Measurements from ENCODE around the gene DHX38.

The DHX38 gene

GRCh38 chr16:72109966-72110530, 16.4 kb downstream of the DHX38 start:
- 97% methylated on average over 10 of the region's 12 CpGs for WGBS (ENCODE audit: insufficient coverage)
- H3K9me3 ChIP-seq (ENCODE audit: control extremely low read depth in 1 of 5, control insufficient read depth in 4 of 5, insufficient read depth in 2 of 5, low read depth in 1 of 5, low read length in 4 of 5), result no peaks in the 10 kb centered on the region
- DNase-seq, result no peak
- POLR2A ChIA-PET, result no interaction called here
- CTCF ChIA-PET, result no interaction called here
- H3K36me3 ChIP-seq (ENCODE audit: control insufficient read depth in 4 of 4, insufficient read depth in 4 of 4, low read length in 3 of 4), result peaks cover 32 to 88% (median 73%) of the 10 kb centered on the region in 4 experiments
- H3K27ac ChIP-seq (ENCODE audit: insufficient read depth in 1 of 2, low read depth in 1 of 2, low read length in 2 of 2, poor library complexity in 1 of 2, severe bottlenecking in 2 of 2), result no peak overlapping the region
- no peak overlapping the region for H3K4me3 ChIP-seq (ENCODE audit: control insufficient read depth in 1 of 7, extremely low read depth in 1 of 7, insufficient read depth in 4 of 7, low read depth in 2 of 7, low read length in 6 of 7)
- H3K4me1 ChIP-seq (ENCODE audit: control extremely low read depth in 1 of 4, control insufficient read depth in 4 of 4, insufficient read depth in 4 of 4, low read length in 3 of 4), result no peaks in the 10 kb centered on the region
- H3K27me3 ChIP-seq (replicated peaks in 2 of 5; ENCODE audit: control insufficient read depth in 4 of 5, insufficient read depth in 5 of 5, low read length in 4 of 5), result no peaks in the 10 kb centered on the region

DNA sequence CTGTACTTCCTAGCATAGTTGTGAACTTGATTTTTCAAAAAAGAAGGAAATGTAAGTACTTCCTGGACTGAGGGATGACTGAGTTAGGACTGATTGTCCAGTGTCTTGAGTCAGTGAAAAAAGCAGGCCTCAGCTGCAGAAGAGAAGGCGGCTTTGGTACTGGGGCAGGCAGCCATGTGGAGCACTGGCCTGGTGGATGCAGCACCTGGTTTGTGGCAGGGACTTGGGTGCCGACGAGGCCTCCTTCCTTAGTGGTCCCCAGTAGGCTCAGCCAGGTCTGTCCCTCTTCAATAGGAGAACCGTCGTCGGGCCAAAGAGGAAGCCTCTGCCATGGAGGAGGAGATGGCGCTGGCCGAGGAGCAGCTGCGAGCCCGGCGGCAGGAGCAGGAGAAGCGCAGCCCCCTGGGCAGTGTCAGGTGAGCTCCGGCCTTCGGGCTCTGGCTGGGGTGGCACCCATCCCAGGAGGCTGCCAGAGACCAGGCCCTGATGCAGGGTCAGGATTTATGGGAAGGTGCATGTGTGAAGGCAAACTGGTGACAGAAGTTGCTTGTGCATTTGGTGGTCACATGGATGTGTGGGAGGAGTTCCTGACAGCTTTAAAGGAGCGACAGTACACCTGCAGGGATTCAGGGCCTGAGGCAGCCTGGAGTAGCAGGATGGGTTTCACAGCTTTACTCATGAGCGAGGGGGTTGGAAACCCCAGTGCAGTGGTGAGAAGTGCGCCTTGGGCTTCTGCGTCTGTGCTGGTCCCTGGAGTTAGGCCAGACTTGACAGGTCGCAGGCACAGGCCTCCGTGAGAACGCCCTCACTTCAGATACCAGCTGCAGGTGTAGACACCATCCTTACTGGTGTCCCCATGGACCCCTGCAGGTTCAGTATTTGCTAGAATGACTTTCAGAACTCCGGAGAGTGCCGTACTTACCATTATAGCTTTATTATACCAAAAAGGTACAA, 17.3 kb downstream of the DHX38 start:
- H3K4me1 ChIP-seq (ENCODE audit: control extremely low read depth in 1 of 4, control insufficient read depth in 4 of 4, insufficient read depth in 4 of 4, low read length in 3 of 4), result no peaks in the 10 kb centered on the region
- H3K27me3 ChIP-seq (replicated peaks in 2 of 5; ENCODE audit: control insufficient read depth in 4 of 5, insufficient read depth in 5 of 5, low read length in 4 of 5), result no peaks in the 10 kb centered on the region
- no peak overlapping the region for H3K4me3 ChIP-seq (ENCODE audit: control insufficient read depth in 1 of 7, extremely low read depth in 1 of 7, insufficient read depth in 4 of 7, low read depth in 2 of 7, low read length in 6 of 7)
- ChIA-PET POLR2A (no interaction called here), CTCF (interaction anchor here (0.5 to 1.6 kb wide), 4 partner anchors 9 to 592 kb away, joined by 3 to 5 read pairs (median 3); no protein-coding TSS in a partner anchor)
- peaks cover 29 to 79% (median 65%) of the 10 kb centered on the region in 4 experiments for H3K36me3 ChIP-seq (ENCODE audit: control insufficient read depth in 4 of 4, insufficient read depth in 4 of 4, low read length in 3 of 4)
- H3K27ac ChIP-seq (ENCODE audit: insufficient read depth in 1 of 2, low read depth in 1 of 2, low read length in 2 of 2, poor library complexity in 1 of 2, severe bottlenecking in 2 of 2), result no peak overlapping the region
- no peak for DNase-seq
- 97% methylated on average over 20 of the region's 23 CpGs for WGBS (ENCODE audit: insufficient coverage)
- no peaks in the 10 kb centered on the region for H3K9me3 ChIP-seq (ENCODE audit: control extremely low read depth in 1 of 5, control insufficient read depth in 4 of 5, insufficient read depth in 2 of 5, low read depth in 1 of 5, low read length in 4 of 5)

- Histone ChIP-seq H3K9me3 (ENCODE audit: control extremely low read depth in 1 of 5, control insufficient read depth in 4 of 5, insufficient read depth in 2 of 5, low read depth in 1 of 5, low read length in 4 of 5) (no peaks in the 10 kb centered on the region), H3K4me3 (ENCODE audit: control insufficient read depth in 1 of 7, extremely low read depth in 1 of 7, insufficient read depth in 4 of 7, low read depth in 2 of 7, low read length in 6 of 7) (no peak overlapping the region), H3K4me1 (ENCODE audit: control extremely low read depth in 1 of 4, control insufficient read depth in 4 of 4, insufficient read depth in 4 of 4, low read length in 3 of 4) (no peaks in the 10 kb centered on the region), H3K27ac (ENCODE audit: insufficient read depth in 1 of 2, low read depth in 1 of 2, low read length in 2 of 2, poor library complexity in 1 of 2, severe bottlenecking in 2 of 2) (no peak overlapping the region), H3K27me3 (replicated peaks in 2 of 5; ENCODE audit: control insufficient read depth in 4 of 5, insufficient read depth in 5 of 5, low read length in 4 of 5) (no peaks in the 10 kb centered on the region), H3K36me3 (ENCODE audit: control insufficient read depth in 4 of 4, insufficient read depth in 4 of 4, low read length in 3 of 4) (peaks cover 29 to 70% (median 58%) of the 10 kb centered on the region in 4 experiments)
- 97% methylated on average over 17 of the region's 19 CpGs for WGBS (ENCODE audit: insufficient coverage)
- no peak for DNase-seq
- POLR2A ChIA-PET, result no interaction called here
- CTCF ChIA-PET, result interaction anchor here (0.5 to 1.6 kb wide), 5 partner anchors 10 to 591 kb away, joined by 3 to 5 read pairs (median 3); no protein-coding TSS in a partner anchor
These were observed 18.2 kb downstream of the DHX38 start for GRCh38 chr16:72111657-72112451.

- CTCF ChIA-PET, result interaction anchor here (1.1 to 1.6 kb wide), 3 partner anchors 10 to 46 kb away, joined by 3 read pairs; no protein-coding TSS in a partner anchor
- Histone ChIP-seq H3K27ac (ENCODE audit: insufficient read depth in 1 of 2, low read depth in 1 of 2, low read length in 2 of 2, poor library complexity in 1 of 2, severe bottlenecking in 2 of 2) (no peak overlapping the region), H3K27me3 (replicated peaks in 2 of 5; ENCODE audit: control insufficient read depth in 4 of 5, insufficient read depth in 5 of 5, low read length in 4 of 5) (no peaks in the 10 kb centered on the region), H3K9me3 (ENCODE audit: control extremely low read depth in 1 of 5, control insufficient read depth in 4 of 5, insufficient read depth in 2 of 5, low read depth in 1 of 5, low read length in 4 of 5) (no peaks in the 10 kb centered on the region), H3K4me3 (ENCODE audit: control insufficient read depth in 1 of 7, extremely low read depth in 1 of 7, insufficient read depth in 4 of 7, low read depth in 2 of 7, low read length in 6 of 7) (no peak overlapping the region), H3K36me3 (ENCODE audit: control insufficient read depth in 4 of 4, insufficient read depth in 4 of 4, low read length in 3 of 4) (peaks cover 28 to 65% (median 54%) of the 10 kb centered on the region in 4 experiments), H3K4me1 (ENCODE audit: control extremely low read depth in 1 of 4, control insufficient read depth in 4 of 4, insufficient read depth in 4 of 4, low read length in 3 of 4) (no peaks in the 10 kb centered on the region)
- 99% methylated on average over 15 of the region's 15 CpGs for WGBS (ENCODE audit: insufficient coverage)
- DNase-seq, result no peak
- POLR2A ChIA-PET, result no interaction called here
These were observed 18.8 kb downstream of the DHX38 start for GRCh38 chr16:72112452-72112792.

GRCh38 chr16:72112906-72113615, 19.4 kb downstream of the DHX38 start:
- H3K27me3 ChIP-seq (replicated peaks in 2 of 5; ENCODE audit: control insufficient read depth in 4 of 5, insufficient read depth in 5 of 5, low read length in 4 of 5), result no peaks in the 10 kb centered on the region
- DNase-seq, result no peak
- H3K36me3 ChIP-seq (ENCODE audit: control insufficient read depth in 4 of 4, insufficient read depth in 4 of 4, low read length in 3 of 4), result peaks cover 26 to 58% (median 48%) of the 10 kb centered on the region in 4 experiments
- no peak overlapping the region for H3K4me3 ChIP-seq (ENCODE audit: control insufficient read depth in 1 of 7, extremely low read depth in 1 of 7, insufficient read depth in 4 of 7, low read depth in 2 of 7, low read length in 6 of 7)
- no peak overlapping the region for H3K27ac ChIP-seq (ENCODE audit: insufficient read depth in 1 of 2, low read depth in 1 of 2, low read length in 2 of 2, poor library complexity in 1 of 2, severe bottlenecking in 2 of 2)
- ChIA-PET CTCF (interaction anchor here (2.4 kb wide), 1 partner anchor 12 kb away, joined by 10 read pairs; no protein-coding TSS in a partner anchor), POLR2A (no interaction called here)
- H3K4me1 ChIP-seq (ENCODE audit: control extremely low read depth in 1 of 4, control insufficient read depth in 4 of 4, insufficient read depth in 4 of 4, low read length in 3 of 4), result no peaks in the 10 kb centered on the region
- H3K9me3 ChIP-seq (ENCODE audit: control extremely low read depth in 1 of 5, control insufficient read depth in 4 of 5, insufficient read depth in 2 of 5, low read depth in 1 of 5, low read length in 4 of 5), result no peaks in the 10 kb centered on the region
- WGBS (ENCODE audit: insufficient coverage), result 96% methylated on average over 3 of the region's 7 CpGs

DNA sequence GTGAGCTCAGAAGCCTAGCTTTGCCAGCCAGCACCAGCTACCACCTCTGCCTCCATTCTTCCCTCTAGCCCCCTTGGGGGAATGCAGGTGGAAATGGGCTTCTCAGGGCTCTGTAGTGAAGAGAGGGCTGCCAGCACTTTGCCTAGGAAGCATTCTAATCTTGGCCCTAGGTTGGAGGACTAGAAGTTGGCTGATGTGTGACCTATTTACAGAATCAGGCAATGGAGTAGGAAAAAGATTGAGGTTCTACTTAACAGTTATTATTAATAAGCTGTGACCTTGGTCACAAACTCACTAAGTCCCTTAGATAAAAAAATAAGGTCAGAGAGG, 19.9 kb downstream of the DHX38 start:
- no peaks in the 10 kb centered on the region for H3K9me3 ChIP-seq (ENCODE audit: control extremely low read depth in 1 of 5, control insufficient read depth in 4 of 5, insufficient read depth in 2 of 5, low read depth in 1 of 5, low read length in 4 of 5)
- no peaks in the 10 kb centered on the region for H3K27me3 ChIP-seq (replicated peaks in 2 of 5; ENCODE audit: control insufficient read depth in 4 of 5, insufficient read depth in 5 of 5, low read length in 4 of 5)
- no peak overlapping the region for H3K4me3 ChIP-seq (ENCODE audit: control insufficient read depth in 1 of 7, extremely low read depth in 1 of 7, insufficient read depth in 4 of 7, low read depth in 2 of 7, low read length in 6 of 7)
- ChIA-PET POLR2A (no interaction called here), CTCF (interaction anchor here (2.4 kb wide), 1 partner anchor 11 kb away, joined by 10 read pairs; no protein-coding TSS in a partner anchor)
- H3K27ac ChIP-seq (ENCODE audit: insufficient read depth in 1 of 2, low read depth in 1 of 2, low read length in 2 of 2, poor library complexity in 1 of 2, severe bottlenecking in 2 of 2), result no peak overlapping the region
- H3K4me1 ChIP-seq (ENCODE audit: control extremely low read depth in 1 of 4, control insufficient read depth in 4 of 4, insufficient read depth in 4 of 4, low read length in 3 of 4), result no peaks in the 10 kb centered on the region
- no peak for DNase-seq
- peaks cover 21 to 53% (median 43%) of the 10 kb centered on the region in 4 experiments for H3K36me3 ChIP-seq (ENCODE audit: control insufficient read depth in 4 of 4, insufficient read depth in 4 of 4, low read length in 3 of 4)
